Liver (tissue), 9 donors: ENCODE measurements around the gene PIEZO2. TPM values are rescaled to one million over a fixed set of nuclear protein-coding genes. Genes with fewer than 3 reads are reported as not detected.

ENCODE experiments used
- DNase-seq: peaks from one replicate; pipeline ENCODE4 v3.0.0-alpha.2; 2017; ENCODE audit warnings: low spot score
- H3K27ac ChIP-seq, 2 donors: one replicate each; pipeline ENCODE4 v1.7.0; 2013; ENCODE audit warnings: inconsistent platforms in 2 of 2, low read length in 2 of 2, control low read depth in 1 of 2, low read depth in 1 of 2, mild to moderate bottlenecking in 1 of 2
- H3K27me3 ChIP-seq, 4 donors: one replicate each; pipeline versions ENCODE4 v1.6.1 to v1.7.0; 2013; ENCODE audit warnings: low read length in 3 of 4, inconsistent platforms in 1 of 4, mild to moderate bottlenecking in 1 of 4, moderate library complexity in 1 of 4; ENCODE audit not compliant: control insufficient read depth in 4 of 4, insufficient read depth in 4 of 4
- H3K36me3 ChIP-seq, 4 donors: one replicate each; pipeline versions ENCODE4 v1.6.1 to v1.7.0; 2013; ENCODE audit warnings: low read length in 3 of 4, mild to moderate bottlenecking in 3 of 4, low read depth in 1 of 4, moderate library complexity in 1 of 4; ENCODE audit not compliant: control insufficient read depth in 4 of 4, insufficient read depth in 3 of 4
- H3K4me1 ChIP-seq, 4 donors: one replicate each; pipeline versions ENCODE4 v1.6.1 to v1.7.0; 2013; ENCODE audit warnings: low read length in 3 of 4, mild to moderate bottlenecking in 3 of 4, moderate library complexity in 1 of 4; ENCODE audit not compliant: control insufficient read depth in 4 of 4, insufficient read depth in 4 of 4
- H3K4me3 ChIP-seq, 3 donors: one replicate each; pipeline versions ENCODE4 v1.6.1 to v1.7.0; 2013; ENCODE audit warnings: low read length in 3 of 3, control low read depth in 1 of 3, low read depth in 1 of 3, mild to moderate bottlenecking in 1 of 3
- H3K9ac ChIP-seq, 2 donors: one replicate each; pipeline ENCODE4 v1.7.0; 2013; ENCODE audit warnings: low read length in 2 of 2, mild to moderate bottlenecking in 2 of 2, moderate library complexity in 2 of 2, control low read depth in 1 of 2, low read depth in 1 of 2
- H3K9me3 ChIP-seq, 4 donors: one replicate each; pipeline versions ENCODE4 v1.6.1 to v1.7.0; 2013; ENCODE audit warnings: low read length in 3 of 4; ENCODE audit not compliant: control insufficient read depth in 4 of 4
- EGR1 ChIP-seq, 2 donors: IDR thresholded peaks; 2 replicates each; pipeline ENCODE4 v1.6.1; 2016 to 2018; ENCODE audit warnings: antibody characterized with exemption in 2 of 2, low read depth in 2 of 2
- FOXA1 ChIP-seq: IDR thresholded peaks from 2 replicates; pipeline ENCODE4 v1.6.1; 2016; ENCODE audit warnings: antibody characterized with exemption
- FOXA2 ChIP-seq: IDR thresholded peaks from 2 replicates; pipeline ENCODE4 v1.6.1; 2016; ENCODE audit warnings: antibody characterized with exemption
- GABPA ChIP-seq, 2 donors: IDR thresholded peaks in 1 of 2; conservative IDR thresholded peaks in 1 of 2; 2 replicates each; pipeline ENCODE4 v1.6.1; 2016; ENCODE audit warnings: antibody characterized with exemption in 2 of 2, mild to moderate bottlenecking in 1 of 2, moderate library complexity in 1 of 2
- HNF4A ChIP-seq, 2 donors: conservative IDR thresholded peaks; 2 replicates each; pipeline ENCODE4 v1.6.1; 2016; ENCODE audit warnings: antibody characterized with exemption in 2 of 2, mild to moderate bottlenecking in 2 of 2
- HNF4G ChIP-seq: IDR thresholded peaks from 2 replicates; pipeline ENCODE4 v1.6.1; 2016; ENCODE audit warnings: antibody characterized with exemption
- JUND ChIP-seq, 2 donors: IDR thresholded peaks; 2 replicates each; pipeline ENCODE4 v1.6.1; 2016; ENCODE audit warnings: antibody characterized with exemption in 2 of 2
- NR2F2 ChIP-seq: IDR thresholded peaks from 2 replicates; pipeline ENCODE4 v1.6.1; 2016; ENCODE audit warnings: antibody characterized with exemption
- RAD21 ChIP-seq, 2 donors: IDR thresholded peaks; 2 replicates each; pipeline ENCODE4 v1.6.1; 2016; ENCODE audit warnings: antibody characterized with exemption in 2 of 2, mild to moderate bottlenecking in 2 of 2
- REST ChIP-seq: IDR thresholded peaks from 2 replicates; pipeline ENCODE4 v1.6.1; 2016; ENCODE audit warnings: antibody characterized with exemption, mild to moderate bottlenecking
- RXRA ChIP-seq, 2 donors: IDR thresholded peaks; 2 replicates each; pipeline ENCODE4 v1.6.1; 2017 to 2018; ENCODE audit warnings: antibody characterized with exemption in 2 of 2, mild to moderate bottlenecking in 1 of 2
- SP1 ChIP-seq: IDR thresholded peaks from 2 replicates; pipeline ENCODE4 v1.6.1; 2018; ENCODE audit warnings: antibody characterized with exemption, mild to moderate bottlenecking
- TAF1 ChIP-seq: conservative IDR thresholded peaks from 2 replicates; pipeline ENCODE4 v1.6.1; 2016; ENCODE audit warnings: antibody characterized with exemption, mild to moderate bottlenecking
- YY1 ChIP-seq: IDR thresholded peaks from 2 replicates; pipeline ENCODE4 v1.6.1; 2016; ENCODE audit warnings: antibody characterized with exemption, mild to moderate bottlenecking
- WGBS: extraction: QIAGEN DNeasy Blood & Tissue Kit; methylation state at CpG from one replicate; pipeline ENCODE4 v1.1.7; 2013; 5-methylcytosine and 5-hydroxymethylcytosine counted together
- polyA plus RNA-seq, 2 donors: library from polyadenylated mRNA; stranded (reverse) in 1 of 2; unstranded in 1 of 2; fragments of 200-250 nt in 1 of 2; fragments of >200 nt in 1 of 2; fragmentation: Nextera tagmentation in 1 of 2; extraction: Ambion mirVana in 1 of 2; gene quantifications; one replicate each; pipeline versions ENCODE4 v1.2.1 to v1.2.3, GENCODE V29; 2013 to 2015
- total RNA-seq, 2 donors: library from RNA; depleted of rRNA; stranded (reverse); fragments of >200 nt; gene quantifications; one replicate each; pipeline ENCODE4 v1.2.3, GENCODE V29; 2014
- TF ChIP-seq, protein P1 (sequence below): IDR thresholded peaks from 2 replicates; pipeline ENCODE4 v1.6.1; 2016; ENCODE audit warnings: antibody characterized with exemption
- TF ChIP-seq, protein P2 (sequence below): fragments of 150-350 bp; IDR thresholded peaks from 2 replicates; pipeline ENCODE4 v1.5.1; 2017; ENCODE audit warnings: improper control_type of control experiment, low read depth, low read length; ENCODE audit not compliant: missing input control
- TF ChIP-seq, protein P3 (sequence below): IDR thresholded peaks from 2 replicates; pipeline ENCODE4 v1.6.1; 2016; ENCODE audit warnings: antibody characterized with exemption
- TF ChIP-seq, protein P4 (sequence below): IDR thresholded peaks from 2 replicates; pipeline ENCODE4 v1.6.1; 2016; ENCODE audit warnings: antibody characterized with exemption
- donor health status: healthy.
- donor health status: healthy.
- donor health status: healthy.
- donor health status: healthy.
- donor health status: healthy.

Gene PIEZO2
- total and polyA plus RNA-seq, 4 donors, result 1.1 to 12.3 (median 4.8) TPM

- peak overlapping the region in 1 of 3 donors; percentile 23 for H3K4me3 ChIP-seq
- peak overlapping the region; percentile 72 to 79 for H3K27ac ChIP-seq
- TF ChIP-seq, protein P1, sequence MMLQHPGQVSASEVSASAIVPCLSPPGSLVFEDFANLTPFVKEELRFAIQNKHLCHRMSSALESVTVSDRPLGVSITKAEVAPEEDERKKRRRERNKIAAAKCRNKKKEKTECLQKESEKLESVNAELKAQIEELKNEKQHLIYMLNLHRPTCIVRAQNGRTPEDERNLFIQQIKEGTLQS, result no peak
- TF ChIP-seq, protein P2, sequence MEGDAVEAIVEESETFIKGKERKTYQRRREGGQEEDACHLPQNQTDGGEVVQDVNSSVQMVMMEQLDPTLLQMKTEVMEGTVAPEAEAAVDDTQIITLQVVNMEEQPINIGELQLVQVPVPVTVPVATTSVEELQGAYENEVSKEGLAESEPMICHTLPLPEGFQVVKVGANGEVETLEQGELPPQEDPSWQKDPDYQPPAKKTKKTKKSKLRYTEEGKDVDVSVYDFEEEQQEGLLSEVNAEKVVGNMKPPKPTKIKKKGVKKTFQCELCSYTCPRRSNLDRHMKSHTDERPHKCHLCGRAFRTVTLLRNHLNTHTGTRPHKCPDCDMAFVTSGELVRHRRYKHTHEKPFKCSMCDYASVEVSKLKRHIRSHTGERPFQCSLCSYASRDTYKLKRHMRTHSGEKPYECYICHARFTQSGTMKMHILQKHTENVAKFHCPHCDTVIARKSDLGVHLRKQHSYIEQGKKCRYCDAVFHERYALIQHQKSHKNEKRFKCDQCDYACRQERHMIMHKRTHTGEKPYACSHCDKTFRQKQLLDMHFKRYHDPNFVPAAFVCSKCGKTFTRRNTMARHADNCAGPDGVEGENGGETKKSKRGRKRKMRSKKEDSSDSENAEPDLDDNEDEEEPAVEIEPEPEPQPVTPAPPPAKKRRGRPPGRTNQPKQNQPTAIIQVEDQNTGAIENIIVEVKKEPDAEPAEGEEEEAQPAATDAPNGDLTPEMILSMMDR, result no peak
- TF ChIP-seq RAD21 (IDR thresholded peaks at IDR 0.05), result peak; percentile 34 to 45
- no peak for TF ChIP-seq GABPA (IDR thresholded peaks at IDR 0.05 in 1 of 2, conservative IDR thresholded peaks at IDR 0.05 in 1 of 2)
- peak; percentile 87 for TF ChIP-seq HNF4A (conservative IDR thresholded peaks at IDR 0.05)
- TF ChIP-seq, protein P3, sequence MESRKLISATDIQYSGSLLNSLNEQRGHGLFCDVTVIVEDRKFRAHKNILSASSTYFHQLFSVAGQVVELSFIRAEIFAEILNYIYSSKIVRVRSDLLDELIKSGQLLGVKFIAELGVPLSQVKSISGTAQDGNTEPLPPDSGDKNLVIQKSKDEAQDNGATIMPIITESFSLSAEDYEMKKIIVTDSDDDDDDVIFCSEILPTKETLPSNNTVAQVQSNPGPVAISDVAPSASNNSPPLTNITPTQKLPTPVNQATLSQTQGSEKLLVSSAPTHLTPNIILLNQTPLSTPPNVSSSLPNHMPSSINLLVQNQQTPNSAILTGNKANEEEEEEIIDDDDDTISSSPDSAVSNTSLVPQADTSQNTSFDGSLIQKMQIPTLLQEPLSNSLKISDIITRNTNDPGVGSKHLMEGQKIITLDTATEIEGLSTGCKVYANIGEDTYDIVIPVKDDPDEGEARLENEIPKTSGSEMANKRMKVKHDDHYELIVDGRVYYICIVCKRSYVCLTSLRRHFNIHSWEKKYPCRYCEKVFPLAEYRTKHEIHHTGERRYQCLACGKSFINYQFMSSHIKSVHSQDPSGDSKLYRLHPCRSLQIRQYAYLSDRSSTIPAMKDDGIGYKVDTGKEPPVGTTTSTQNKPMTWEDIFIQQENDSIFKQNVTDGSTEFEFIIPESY, result peak; percentile 69
- no peak for TF ChIP-seq FOXA2
- peak; percentile 66 for TF ChIP-seq REST
- no peak for TF ChIP-seq FOXA1
- peak; percentile 91 for TF ChIP-seq SP1
- TF ChIP-seq YY1, result peak; percentile 92
- TF ChIP-seq HNF4G, result peak; percentile 76
- TF ChIP-seq EGR1 (IDR thresholded peaks at IDR 0.05; ENCODE audit: low read depth in 2 of 2), result no peak
- peak; percentile 69 to 78 for TF ChIP-seq JUND (IDR thresholded peaks at IDR 0.05)
- TF ChIP-seq, protein P4, sequence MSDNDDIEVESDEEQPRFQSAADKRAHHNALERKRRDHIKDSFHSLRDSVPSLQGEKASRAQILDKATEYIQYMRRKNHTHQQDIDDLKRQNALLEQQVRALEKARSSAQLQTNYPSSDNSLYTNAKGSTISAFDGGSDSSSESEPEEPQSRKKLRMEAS, result peak; percentile 80
- peak; percentile 76 to 87 for TF ChIP-seq RXRA (IDR thresholded peaks at IDR 0.05)
- peak; percentile 23 for TF ChIP-seq NR2F2
- no peak for TF ChIP-seq TAF1
- no peak for DNase-seq
- H3K4me1 ChIP-seq, result peaks cover 20 to 63% (median 53%) of the 10 kb centered on the region in 4 donors
- 17% methylated on average over 5 of the region's 5 CpGs for WGBS
- no peaks in the 10 kb centered on the region for H3K27me3 ChIP-seq
- H3K9me3 ChIP-seq, result no peaks in the 10 kb centered on the region
- no peaks in the 10 kb centered on the region for H3K36me3 ChIP-seq
- H3K9ac ChIP-seq, result no peak overlapping the region
Measured at GRCh38 chr18:11119959-11120587, 29.3 kb downstream of the PIEZO2 start.
